Liver (tissue), 9 donors: ENCODE results near the gene PDGFC. TPM values are rescaled to one million over a fixed set of nuclear protein-coding genes. Genes with fewer than 3 reads are reported as not detected.

Experiments
- DNase-seq: peaks from one replicate; pipeline ENCODE4 v3.0.0-alpha.2; 2017; ENCODE audit warnings: low spot score
- H3K27ac ChIP-seq, 2 donors: one replicate each; pipeline ENCODE4 v1.7.0; 2013; ENCODE audit warnings: inconsistent platforms in 2 of 2, low read length in 2 of 2, control low read depth in 1 of 2, low read depth in 1 of 2, mild to moderate bottlenecking in 1 of 2
- H3K27me3 ChIP-seq, 4 donors: one replicate each; pipeline versions ENCODE4 v1.6.1 to v1.7.0; 2013; ENCODE audit warnings: low read length in 3 of 4, inconsistent platforms in 1 of 4, mild to moderate bottlenecking in 1 of 4, moderate library complexity in 1 of 4; ENCODE audit not compliant: control insufficient read depth in 4 of 4, insufficient read depth in 4 of 4
- H3K36me3 ChIP-seq, 4 donors: one replicate each; pipeline versions ENCODE4 v1.6.1 to v1.7.0; 2013; ENCODE audit warnings: low read length in 3 of 4, mild to moderate bottlenecking in 3 of 4, low read depth in 1 of 4, moderate library complexity in 1 of 4; ENCODE audit not compliant: control insufficient read depth in 4 of 4, insufficient read depth in 3 of 4
- H3K4me1 ChIP-seq, 4 donors: one replicate each; pipeline versions ENCODE4 v1.6.1 to v1.7.0; 2013; ENCODE audit warnings: low read length in 3 of 4, mild to moderate bottlenecking in 3 of 4, moderate library complexity in 1 of 4; ENCODE audit not compliant: control insufficient read depth in 4 of 4, insufficient read depth in 4 of 4
- H3K4me3 ChIP-seq, 3 donors: one replicate each; pipeline versions ENCODE4 v1.6.1 to v1.7.0; 2013; ENCODE audit warnings: low read length in 3 of 3, control low read depth in 1 of 3, low read depth in 1 of 3, mild to moderate bottlenecking in 1 of 3
- H3K9ac ChIP-seq, 2 donors: one replicate each; pipeline ENCODE4 v1.7.0; 2013; ENCODE audit warnings: low read length in 2 of 2, mild to moderate bottlenecking in 2 of 2, moderate library complexity in 2 of 2, control low read depth in 1 of 2, low read depth in 1 of 2
- H3K9me3 ChIP-seq, 4 donors: one replicate each; pipeline versions ENCODE4 v1.6.1 to v1.7.0; 2013; ENCODE audit warnings: low read length in 3 of 4; ENCODE audit not compliant: control insufficient read depth in 4 of 4
- ATF3 ChIP-seq: IDR thresholded peaks from 2 replicates; pipeline ENCODE4 v1.6.1; 2016; ENCODE audit warnings: antibody characterized with exemption
- CTCF ChIP-seq: fragments of 150-350 bp; IDR thresholded peaks from 2 replicates; pipeline ENCODE4 v1.5.1; 2017; ENCODE audit warnings: improper control_type of control experiment, low read depth, low read length; ENCODE audit not compliant: missing input control
- EGR1 ChIP-seq, 2 donors: IDR thresholded peaks; 2 replicates each; pipeline ENCODE4 v1.6.1; 2016 to 2018; ENCODE audit warnings: antibody characterized with exemption in 2 of 2, low read depth in 2 of 2
- FOXA1 ChIP-seq: IDR thresholded peaks from 2 replicates; pipeline ENCODE4 v1.6.1; 2016; ENCODE audit warnings: antibody characterized with exemption
- FOXA2 ChIP-seq: IDR thresholded peaks from 2 replicates; pipeline ENCODE4 v1.6.1; 2016; ENCODE audit warnings: antibody characterized with exemption
- GABPA ChIP-seq, 2 donors: IDR thresholded peaks in 1 of 2; conservative IDR thresholded peaks in 1 of 2; 2 replicates each; pipeline ENCODE4 v1.6.1; 2016; ENCODE audit warnings: antibody characterized with exemption in 2 of 2, mild to moderate bottlenecking in 1 of 2, moderate library complexity in 1 of 2
- HNF4A ChIP-seq, 2 donors: conservative IDR thresholded peaks; 2 replicates each; pipeline ENCODE4 v1.6.1; 2016; ENCODE audit warnings: antibody characterized with exemption in 2 of 2, mild to moderate bottlenecking in 2 of 2
- HNF4G ChIP-seq: IDR thresholded peaks from 2 replicates; pipeline ENCODE4 v1.6.1; 2016; ENCODE audit warnings: antibody characterized with exemption
- JUND ChIP-seq, 2 donors: IDR thresholded peaks; 2 replicates each; pipeline ENCODE4 v1.6.1; 2016; ENCODE audit warnings: antibody characterized with exemption in 2 of 2
- MAX ChIP-seq: IDR thresholded peaks from 2 replicates; pipeline ENCODE4 v1.6.1; 2016; ENCODE audit warnings: antibody characterized with exemption
- NR2F2 ChIP-seq: IDR thresholded peaks from 2 replicates; pipeline ENCODE4 v1.6.1; 2016; ENCODE audit warnings: antibody characterized with exemption
- RAD21 ChIP-seq, 2 donors: IDR thresholded peaks; 2 replicates each; pipeline ENCODE4 v1.6.1; 2016; ENCODE audit warnings: antibody characterized with exemption in 2 of 2, mild to moderate bottlenecking in 2 of 2
- REST ChIP-seq: IDR thresholded peaks from 2 replicates; pipeline ENCODE4 v1.6.1; 2016; ENCODE audit warnings: antibody characterized with exemption, mild to moderate bottlenecking
- RXRA ChIP-seq, 2 donors: IDR thresholded peaks; 2 replicates each; pipeline ENCODE4 v1.6.1; 2017 to 2018; ENCODE audit warnings: antibody characterized with exemption in 2 of 2, mild to moderate bottlenecking in 1 of 2
- SP1 ChIP-seq: IDR thresholded peaks from 2 replicates; pipeline ENCODE4 v1.6.1; 2018; ENCODE audit warnings: antibody characterized with exemption, mild to moderate bottlenecking
- TAF1 ChIP-seq: conservative IDR thresholded peaks from 2 replicates; pipeline ENCODE4 v1.6.1; 2016; ENCODE audit warnings: antibody characterized with exemption, mild to moderate bottlenecking
- YY1 ChIP-seq: IDR thresholded peaks from 2 replicates; pipeline ENCODE4 v1.6.1; 2016; ENCODE audit warnings: antibody characterized with exemption, mild to moderate bottlenecking
- ZBTB33 ChIP-seq: IDR thresholded peaks from 2 replicates; pipeline ENCODE4 v1.6.1; 2016; ENCODE audit warnings: antibody characterized with exemption
- WGBS: extraction: QIAGEN DNeasy Blood & Tissue Kit; methylation state at CpG from one replicate; pipeline ENCODE4 v1.1.7; 2013; 5-methylcytosine and 5-hydroxymethylcytosine counted together
- polyA plus RNA-seq, 2 donors: library from polyadenylated mRNA; stranded (reverse) in 1 of 2; unstranded in 1 of 2; fragments of 200-250 nt in 1 of 2; fragments of >200 nt in 1 of 2; fragmentation: Nextera tagmentation in 1 of 2; extraction: Ambion mirVana in 1 of 2; gene quantifications; one replicate each; pipeline versions ENCODE4 v1.2.1 to v1.2.3, GENCODE V29; 2013 to 2015
- total RNA-seq, 2 donors: library from RNA; depleted of rRNA; stranded (reverse); fragments of >200 nt; gene quantifications; one replicate each; pipeline ENCODE4 v1.2.3, GENCODE V29; 2014
- donor health status: healthy.
- donor health status: healthy.
- donor health status: healthy.
- donor health status: healthy.
- donor health status: healthy.

The PDGFC gene
- total and polyA plus RNA-seq, 4 donors, result 5.8 to 25.7 (median 9.7) TPM

- H3K4me1 ChIP-seq, result peaks cover 0 to 17% (median 7%) of the 10 kb centered on the region in 4 donors
- H3K27ac ChIP-seq, result no peak overlapping the region
- H3K9ac ChIP-seq, result no peak overlapping the region
- TF ChIP-seq JUND (IDR thresholded peaks at IDR 0.05) (no peak), HNF4A (conservative IDR thresholded peaks at IDR 0.05) (no peak), CTCF (no peak), HNF4G (no peak), SP1 (no peak), RAD21 (IDR thresholded peaks at IDR 0.05) (no peak), REST (no peak), EGR1 (IDR thresholded peaks at IDR 0.05; ENCODE audit: low read depth in 2 of 2) (no peak), TAF1 (no peak), YY1 (no peak), RXRA (IDR thresholded peaks at IDR 0.05) (no peak), ATF3 (no peak), MAX (no peak), ZBTB33 (no peak), FOXA2 (no peak), GABPA (IDR thresholded peaks at IDR 0.05 in 1 of 2, conservative IDR thresholded peaks at IDR 0.05 in 1 of 2) (no peak), FOXA1 (no peak), NR2F2 (no peak)
- H3K27me3 ChIP-seq, result no peaks in the 10 kb centered on the region
- H3K4me3 ChIP-seq, result no peak overlapping the region
- no peak for DNase-seq
- no peaks in the 10 kb centered on the region for H3K9me3 ChIP-seq
- H3K36me3 ChIP-seq, result no peaks in the 10 kb centered on the region
- WGBS, result 96% methylated on average over 1 of the region's 1 CpG
Measured at GRCh38 chr4:156894234-156894633, 77.4 kb downstream of the PDGFC start.
